ENCODE data around the gene TMEM163.

DNA sequence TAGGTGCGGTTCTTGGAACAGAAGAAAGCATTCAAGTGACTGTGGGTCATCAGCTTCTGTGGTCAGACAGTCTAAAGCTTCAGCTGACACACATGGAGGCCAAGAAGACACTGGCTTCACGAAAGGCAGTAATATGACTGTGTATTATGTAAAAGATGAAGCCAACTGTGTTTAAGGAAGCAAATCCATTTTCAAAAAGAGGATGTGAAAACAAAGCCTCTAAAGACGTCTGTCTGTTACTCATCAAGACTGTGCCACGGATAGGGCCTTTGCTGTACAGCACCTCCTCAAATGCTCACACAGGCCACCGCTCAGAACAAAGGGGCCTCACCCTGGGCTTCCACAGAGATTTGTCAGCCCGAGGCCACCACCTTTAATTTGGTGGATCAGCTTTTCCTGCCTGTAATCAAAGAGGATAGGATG is 21.1 kb upstream of the TMEM163 start:
- TF ChIP-seq EZH2phosphoT487 (IDR thresholded peaks at IDR 0.05; ENCODE audit: low read depth, severe bottlenecking, unreplicated experiment) (no peak), EZH2 (IDR thresholded peaks at IDR 0.05; ENCODE audit: borderline replicate concordance) (no peak)
- TF ChIP-seq, protein P1, sequence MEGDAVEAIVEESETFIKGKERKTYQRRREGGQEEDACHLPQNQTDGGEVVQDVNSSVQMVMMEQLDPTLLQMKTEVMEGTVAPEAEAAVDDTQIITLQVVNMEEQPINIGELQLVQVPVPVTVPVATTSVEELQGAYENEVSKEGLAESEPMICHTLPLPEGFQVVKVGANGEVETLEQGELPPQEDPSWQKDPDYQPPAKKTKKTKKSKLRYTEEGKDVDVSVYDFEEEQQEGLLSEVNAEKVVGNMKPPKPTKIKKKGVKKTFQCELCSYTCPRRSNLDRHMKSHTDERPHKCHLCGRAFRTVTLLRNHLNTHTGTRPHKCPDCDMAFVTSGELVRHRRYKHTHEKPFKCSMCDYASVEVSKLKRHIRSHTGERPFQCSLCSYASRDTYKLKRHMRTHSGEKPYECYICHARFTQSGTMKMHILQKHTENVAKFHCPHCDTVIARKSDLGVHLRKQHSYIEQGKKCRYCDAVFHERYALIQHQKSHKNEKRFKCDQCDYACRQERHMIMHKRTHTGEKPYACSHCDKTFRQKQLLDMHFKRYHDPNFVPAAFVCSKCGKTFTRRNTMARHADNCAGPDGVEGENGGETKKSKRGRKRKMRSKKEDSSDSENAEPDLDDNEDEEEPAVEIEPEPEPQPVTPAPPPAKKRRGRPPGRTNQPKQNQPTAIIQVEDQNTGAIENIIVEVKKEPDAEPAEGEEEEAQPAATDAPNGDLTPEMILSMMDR (IDR thresholded peaks at IDR 0.05; ENCODE audit: poor library complexity), result no peak

All from hepatocyte (in vitro differentiated cells).